Kidney glomerular epithelial cell (primary cell): ENCODE results near the gene C3.
"Not testable (repeated sequence)": the region's sequence is repeated elsewhere in the genome, so short reads cannot be mapped to it uniquely, and the experiment has no call there.

Experiments
- DNase-seq: peaks from one replicate; lab custom pipeline; 2025; lab: John Stamatoyannopoulos, UW

Gene C3

GRCh38 chr19:6712692-6713670 lies 7.5 kb downstream of the C3 start:
- no peak for DNase-seq

GRCh38 chr19:6712231-6712630 lies 8.2 kb downstream of the C3 start:
- no peak for DNase-seq

GRCh38 chr19:6711605-6712004 lies 8.8 kb downstream of the C3 start:
- no peak for DNase-seq

GRCh38 chr19:6711078-6711361 lies 9.4 kb downstream of the C3 start:
- DNase-seq: no peak

GRCh38 chr19:6710273-6711077 lies 10.0 kb downstream of the C3 start:
- DNase-seq: no peak

- DNase-seq: no peak
These were observed 10.9 kb downstream of the C3 start for GRCh38 chr19:6709549-6709948.

- not testable (repeated sequence) for DNase-seq
These were observed 11.5 kb downstream of the C3 start for GRCh38 chr19:6708913-6709312.

- no peak for DNase-seq
These were observed 12.1 kb downstream of the C3 start for GRCh38 chr19:6708346-6708745.

GRCh38 chr19:6707658-6708018 lies 12.8 kb downstream of the C3 start:
- no peak for DNase-seq

GRCh38 chr19:6707011-6707657 lies 13.3 kb downstream of the C3 start:
- DNase-seq: no peak

GRCh38 chr19:6706633-6706958 lies 13.9 kb downstream of the C3 start:
- DNase-seq: no peak

GRCh38 chr19:6705931-6706632 lies 14.4 kb downstream of the C3 start:
- DNase-seq: no peak

- DNase-seq: no peak
These were observed 19.7 kb downstream of the C3 start for GRCh38 chr19:6700586-6701316.

- DNase-seq: no peak
These were observed 20.5 kb downstream of the C3 start for GRCh38 chr19:6699935-6700334.

- DNase-seq: no peak
These were observed 23.2 kb downstream of the C3 start for GRCh38 chr19:6697291-6697690.

- DNase-seq: no peak
These were observed 24.1 kb downstream of the C3 start for GRCh38 chr19:6696239-6696820.

- DNase-seq: no peak
These were observed 26.2 kb downstream of the C3 start for GRCh38 chr19:6694147-6694815.

GRCh38 chr19:6693681-6694080 lies 26.8 kb downstream of the C3 start:
- no peak for DNase-seq

- DNase-seq: no peak
These were observed 27.4 kb downstream of the C3 start for GRCh38 chr19:6693056-6693471.

GRCh38 chr19:6692027-6692426 lies 28.4 kb downstream of the C3 start:
- DNase-seq: no peak

GRCh38 chr19:6691342-6691741 lies 29.1 kb downstream of the C3 start:
- no peak for DNase-seq
